ENCODE measurements around the gene ZNF423.

The ZNF423 gene

DNA sequence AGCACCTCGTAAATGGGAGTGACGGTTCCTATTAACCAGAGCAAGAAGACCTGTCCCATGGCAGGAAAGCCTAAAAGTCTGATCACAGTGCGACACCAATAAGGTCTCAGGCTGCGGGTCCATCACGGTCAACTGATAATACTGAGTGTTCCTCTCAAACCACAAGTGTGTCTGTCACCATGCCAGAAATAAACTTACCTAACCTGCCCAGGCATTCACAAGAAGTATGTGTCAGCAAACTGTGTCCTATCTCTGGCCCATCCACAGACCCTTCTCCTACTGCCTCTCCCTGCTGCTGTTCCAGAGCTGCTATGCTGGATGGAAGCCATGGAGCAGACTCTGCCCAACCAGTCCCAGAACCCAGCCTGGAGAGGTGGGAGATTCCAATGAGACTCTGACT is 73.5 kb downstream of the ZNF423 start:
- DNase-seq (ENCODE audit: low spot score), result no peak

DNA sequence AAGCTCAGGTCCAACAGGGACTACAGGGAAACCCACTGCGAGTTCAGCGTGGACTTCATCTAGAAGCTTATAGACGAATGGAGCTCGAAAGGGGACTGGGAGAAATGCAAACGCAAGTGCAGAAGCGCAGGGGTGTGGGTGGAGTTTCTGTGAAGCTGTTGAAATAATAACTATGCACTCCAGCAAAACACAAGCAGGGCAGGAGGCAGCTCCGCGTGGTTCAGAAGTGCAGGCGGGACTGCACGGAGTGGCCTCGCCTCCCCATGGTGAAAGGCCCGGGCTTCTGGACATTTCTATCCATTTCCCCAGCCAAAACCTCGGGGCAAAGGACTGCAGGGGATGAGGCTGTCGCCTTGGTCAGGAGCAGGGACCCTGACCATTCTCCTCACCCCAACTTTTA is 74.5 kb downstream of the ZNF423 start:
- DNase-seq (ENCODE audit: low spot score), result no peak

GRCh38 chr16:49780433-49780832 is 75.5 kb downstream of the ZNF423 start:
- DNase-seq (ENCODE audit: low spot score), result no peak

DNA sequence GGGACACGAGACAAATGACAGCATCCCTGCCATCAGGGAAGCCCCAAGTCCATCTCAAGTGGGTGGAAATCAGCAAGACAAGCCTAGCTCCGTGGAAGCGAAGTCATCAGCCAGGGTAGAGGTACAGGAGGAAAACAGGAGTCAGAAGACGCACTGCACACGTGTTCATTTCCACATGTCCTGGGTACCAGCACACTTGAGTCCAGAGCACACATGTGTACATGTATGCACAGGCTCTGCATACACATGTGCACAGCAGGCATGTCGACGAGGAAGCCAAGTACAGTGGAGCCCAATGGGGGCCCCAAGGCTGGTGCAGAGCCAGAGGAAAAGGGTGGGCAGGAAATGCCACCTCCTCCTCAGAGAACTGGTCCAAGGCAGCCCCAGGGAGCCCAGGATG is 75.9 kb downstream of the ZNF423 start:
- DNase-seq (ENCODE audit: low spot score), result no peak

DNA sequence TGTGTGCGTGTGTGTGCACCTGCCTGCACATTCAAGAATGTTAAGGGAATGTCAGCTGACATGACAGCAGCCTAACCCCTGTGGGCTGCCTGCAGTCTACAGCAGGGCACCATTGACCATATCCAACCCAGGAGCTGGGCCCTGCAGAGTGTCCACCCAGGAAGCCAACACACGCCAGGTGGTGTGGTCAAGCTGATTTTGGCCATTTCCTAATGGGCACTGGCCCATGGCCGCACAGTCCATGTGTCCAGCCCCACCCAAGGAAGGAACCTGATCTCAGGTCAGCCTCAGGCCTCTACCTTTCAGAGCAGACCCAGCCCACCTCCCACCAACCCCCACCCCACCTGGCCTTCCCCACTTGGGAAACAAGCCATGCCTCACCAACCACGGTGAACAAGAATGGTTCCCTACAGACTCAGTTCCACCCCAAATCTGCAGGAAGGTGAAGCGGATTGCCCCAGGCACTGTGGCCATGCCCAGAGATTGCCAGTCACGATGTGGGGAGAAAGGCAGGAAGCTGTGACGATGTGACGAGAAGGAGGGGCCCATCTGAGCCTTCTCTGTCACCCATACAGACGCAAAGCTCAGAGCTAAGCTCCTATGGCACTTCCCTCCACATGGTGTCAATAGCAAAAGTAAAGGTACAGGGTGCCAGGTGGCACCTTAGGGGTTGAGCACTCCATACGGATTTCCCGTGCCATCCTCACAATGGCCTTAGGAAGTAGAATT is 77.5 kb downstream of the ZNF423 start:
- no peak for DNase-seq (ENCODE audit: low spot score)

GRCh38 chr16:49776734-49777133 is 79.2 kb downstream of the ZNF423 start:
- DNase-seq (ENCODE audit: low spot score), result no peak

DNA sequence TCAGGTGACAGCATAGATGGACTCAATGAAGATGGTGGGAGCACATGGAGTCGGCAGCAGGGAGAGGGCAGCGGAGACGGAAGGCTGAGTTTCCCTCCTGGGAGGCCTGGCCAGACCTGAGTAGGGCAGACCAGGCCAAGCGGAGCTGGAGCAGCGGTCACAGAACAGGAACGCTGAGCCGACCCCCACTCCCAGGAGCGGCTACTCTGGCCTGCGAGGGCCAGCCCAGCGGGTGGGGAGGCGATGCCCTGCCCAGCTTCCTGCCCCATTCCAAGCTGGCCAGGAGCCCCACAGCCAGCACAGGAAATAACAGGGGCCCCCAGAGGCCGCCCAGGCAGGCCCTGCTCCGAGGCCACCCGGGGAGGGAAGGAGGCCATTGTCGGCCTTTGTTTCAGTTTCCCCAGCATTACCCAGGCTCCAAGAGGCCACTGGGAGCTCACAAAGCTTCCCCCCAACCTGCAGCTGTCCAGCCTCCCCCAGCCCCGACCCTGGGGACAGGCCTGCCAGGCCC is 79.8 kb downstream of the ZNF423 start:
- DNase-seq (ENCODE audit: low spot score), result no peak

DNA sequence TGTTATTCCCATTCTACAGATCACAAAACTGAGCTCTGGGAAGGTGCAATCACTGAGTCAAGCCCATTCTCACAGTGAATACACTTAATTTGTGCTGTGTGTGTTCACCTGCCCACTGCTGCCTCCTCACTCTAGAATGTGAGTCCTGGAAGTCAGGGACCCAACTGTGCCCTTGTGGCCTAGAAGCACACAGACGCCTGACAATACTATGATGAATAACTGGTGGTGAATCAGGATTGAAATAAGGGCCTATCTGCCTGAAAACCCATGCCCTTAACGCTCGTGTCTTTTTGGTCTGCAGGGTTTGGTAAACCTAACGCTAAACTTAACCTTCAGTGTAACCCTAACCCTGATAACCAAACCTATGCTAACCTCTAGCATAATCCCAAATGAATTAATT is 80.3 kb downstream of the ZNF423 start:
- DNase-seq (ENCODE audit: low spot score), result no peak

GRCh38 chr16:49775018-49775417 is 80.9 kb downstream of the ZNF423 start:
- DNase-seq (ENCODE audit: low spot score), result no peak

DNA sequence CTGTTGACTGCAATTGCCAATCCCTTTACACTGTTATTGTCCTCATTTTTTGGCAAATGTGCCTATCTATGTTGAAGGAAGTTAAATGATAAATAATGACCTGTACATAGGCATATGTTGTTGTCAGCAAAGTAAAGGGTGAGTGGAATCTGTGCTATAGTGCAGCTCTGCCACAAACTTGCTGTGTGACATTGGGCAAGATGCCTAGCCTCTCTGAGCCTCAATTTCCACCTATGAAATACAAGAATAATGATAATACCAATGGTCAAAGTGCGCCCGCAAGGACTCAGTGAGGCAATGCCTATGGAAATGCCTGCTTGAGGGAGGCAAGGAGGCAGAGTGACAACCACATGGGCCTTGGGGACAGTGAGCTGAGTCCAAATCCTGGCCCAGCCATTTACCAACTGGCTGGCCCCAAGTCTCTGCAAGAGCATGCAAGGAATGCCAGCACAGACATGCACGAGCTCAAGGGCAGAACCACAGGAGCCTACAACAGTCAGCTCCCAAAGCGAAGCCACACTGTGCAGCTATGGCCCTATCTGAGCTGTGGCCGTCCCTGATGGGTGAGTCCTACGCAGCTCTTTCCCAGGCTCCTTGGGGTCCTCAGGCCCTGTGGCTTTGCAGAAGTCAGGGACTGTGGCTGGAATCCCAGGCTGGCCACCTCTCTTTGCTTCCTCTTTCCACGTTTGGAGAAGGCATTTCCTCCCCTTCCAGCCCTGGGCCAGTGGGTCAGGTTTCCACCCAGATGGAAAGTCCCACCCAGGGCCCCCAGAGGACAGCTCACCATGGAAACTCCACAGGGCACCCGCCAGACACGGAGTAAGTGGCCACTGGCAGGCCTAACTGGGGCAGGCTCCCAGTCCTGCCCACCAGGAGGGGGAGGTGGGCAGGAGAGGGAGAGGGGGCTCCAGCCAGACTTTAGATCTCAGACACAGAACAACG is 82.1 kb downstream of the ZNF423 start:
- DNase-seq (ENCODE audit: low spot score), result no peak

DNA sequence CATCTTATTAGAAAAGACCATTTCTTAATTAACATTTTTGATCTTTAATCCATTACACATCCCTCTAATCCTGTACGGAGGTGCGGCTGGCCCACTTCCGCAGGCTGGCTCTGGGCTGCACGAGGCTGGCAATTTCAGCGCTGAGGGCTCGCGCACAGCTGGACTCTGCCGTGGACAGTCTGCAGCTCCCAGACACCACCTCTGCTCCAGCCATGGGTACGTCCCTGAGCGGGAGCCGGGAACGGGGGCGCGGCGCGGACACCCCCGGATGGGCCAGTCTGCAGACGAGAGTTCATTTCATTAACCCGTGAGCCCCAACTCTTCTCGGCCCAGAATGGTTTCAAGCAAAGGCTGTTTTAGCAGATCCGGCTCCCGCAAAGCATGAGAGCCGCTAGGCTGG is 87.9 kb downstream of the ZNF423 start:
- DNase-seq (ENCODE audit: low spot score), result no peak

DNA sequence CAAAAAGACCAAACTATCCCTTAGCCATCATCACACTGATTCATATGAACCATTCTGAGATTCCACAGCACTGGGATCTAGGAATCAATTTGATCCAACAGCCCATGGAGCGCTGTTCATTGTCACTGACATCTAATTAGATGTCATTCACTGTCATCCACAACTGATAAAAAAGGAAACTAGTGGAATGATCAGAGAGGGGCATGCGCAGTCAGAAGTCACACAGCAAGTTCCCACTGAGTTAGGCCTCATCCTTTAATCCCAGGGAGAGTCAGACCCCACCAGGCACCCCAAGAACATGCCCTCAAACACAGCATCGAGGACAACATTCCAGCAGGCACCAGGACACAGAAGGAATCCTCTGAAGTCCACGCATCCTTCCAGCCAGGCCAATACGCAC is 88.5 kb downstream of the ZNF423 start:
- DNase-seq (ENCODE audit: low spot score), result no peak

DNA sequence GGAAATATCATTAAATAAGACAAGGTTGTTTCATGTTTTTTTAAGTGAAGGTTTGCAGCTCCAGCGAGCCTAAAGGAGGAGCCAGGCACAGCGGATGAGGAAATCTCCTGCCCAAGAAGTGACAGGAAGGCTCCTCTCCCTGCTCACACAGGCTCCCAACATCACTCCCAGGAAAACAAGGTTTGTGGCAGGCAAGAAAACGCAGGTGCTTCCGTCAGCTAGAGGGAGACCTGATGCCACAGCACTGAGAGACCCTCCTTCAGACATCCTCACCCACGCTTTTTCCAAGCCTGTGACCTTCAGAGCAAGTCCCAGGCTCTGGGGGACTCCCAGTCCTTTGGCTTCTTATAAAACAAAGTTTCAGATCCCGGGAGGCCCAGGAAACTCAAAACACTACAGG is 89.7 kb downstream of the ZNF423 start:
- DNase-seq (ENCODE audit: low spot score), result no peak

GRCh38 chr16:49763826-49764225 is 92.1 kb downstream of the ZNF423 start:
- DNase-seq (ENCODE audit: low spot score), result no peak

- DNase-seq (ENCODE audit: low spot score), result no peak
These were observed 95.1 kb downstream of the ZNF423 start for GRCh38 chr16:49760815-49761214.

GRCh38 chr16:49757559-49758069 is 98.3 kb downstream of the ZNF423 start:
- no peak for DNase-seq (ENCODE audit: low spot score)

GRCh38 chr16:49756775-49757558 is 98.9 kb downstream of the ZNF423 start:
- DNase-seq (ENCODE audit: low spot score), result no peak

DNA sequence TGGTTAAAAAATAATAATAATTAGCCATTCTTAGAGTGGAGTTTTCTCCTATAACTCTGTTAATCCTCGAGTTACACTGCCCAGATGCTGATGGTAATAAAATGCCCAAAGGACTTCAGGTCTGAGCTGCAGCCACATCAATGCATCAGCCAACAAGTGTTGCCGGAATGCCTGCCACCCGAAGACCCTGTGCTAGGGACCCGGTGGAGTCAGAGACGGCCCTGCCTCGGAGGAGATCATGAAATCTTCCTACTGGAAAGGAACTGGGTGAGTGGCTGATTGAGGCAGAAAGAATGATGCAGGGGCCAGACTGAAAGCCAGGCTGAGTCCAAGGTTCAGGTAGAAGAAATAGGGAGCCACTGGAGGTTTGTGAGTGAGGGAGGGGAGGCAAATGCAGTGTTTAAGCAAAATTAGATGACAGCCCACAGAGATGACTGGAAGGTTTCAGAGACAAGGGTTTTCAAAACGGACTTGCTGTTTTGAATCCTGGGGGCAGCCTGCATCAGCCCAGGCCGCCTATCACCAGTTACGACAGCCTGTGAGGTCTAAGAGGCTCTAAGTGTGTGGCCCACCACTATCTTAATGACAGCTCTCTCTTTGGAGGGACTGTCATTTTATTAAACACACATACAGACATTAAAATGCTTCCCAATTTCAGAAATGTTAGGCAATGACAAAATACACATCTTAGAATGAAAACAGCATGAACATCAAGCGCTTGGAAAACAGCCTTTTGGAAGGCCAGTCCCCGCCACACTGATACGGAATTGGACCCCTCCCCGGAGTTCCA is 100.0 kb downstream of the ZNF423 start:
- DNase-seq (ENCODE audit: low spot score), result no peak

- DNase-seq (ENCODE audit: low spot score), result peak; percentile 19
These were observed 100.6 kb downstream of the ZNF423 start for GRCh38 chr16:49755313-49755620.

GRCh38 chr16:49754495-49755312 is 101.2 kb downstream of the ZNF423 start:
- DNase-seq (ENCODE audit: low spot score), result no peak
